ENCODE data around the gene CHKB.
A peak's percentile ranks its signal among the peaks of the same experiment; 100 is the strongest.

Gene CHKB

DNA sequence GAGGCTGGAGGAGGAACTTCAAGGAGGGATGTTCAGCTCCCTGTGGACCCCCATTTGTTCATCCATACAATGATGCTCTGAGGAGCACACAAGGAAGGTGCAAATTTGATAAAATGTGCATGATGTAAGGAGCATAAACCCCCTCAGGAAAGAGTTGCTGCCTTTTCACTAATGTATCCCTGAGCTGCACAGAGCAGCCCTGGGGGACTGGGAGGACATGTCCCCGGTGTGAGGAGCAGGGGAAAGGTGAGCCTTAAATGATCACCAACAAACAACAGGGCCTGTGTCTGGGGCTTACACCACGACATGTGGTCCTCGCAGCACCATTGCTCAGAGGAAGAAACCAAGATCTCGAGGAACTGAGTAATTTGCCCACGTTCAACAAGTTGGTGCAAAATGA lies 14.4 kb upstream of the CHKB start:
- DNase-seq (ENCODE audit: low spot score): no peak

DNA sequence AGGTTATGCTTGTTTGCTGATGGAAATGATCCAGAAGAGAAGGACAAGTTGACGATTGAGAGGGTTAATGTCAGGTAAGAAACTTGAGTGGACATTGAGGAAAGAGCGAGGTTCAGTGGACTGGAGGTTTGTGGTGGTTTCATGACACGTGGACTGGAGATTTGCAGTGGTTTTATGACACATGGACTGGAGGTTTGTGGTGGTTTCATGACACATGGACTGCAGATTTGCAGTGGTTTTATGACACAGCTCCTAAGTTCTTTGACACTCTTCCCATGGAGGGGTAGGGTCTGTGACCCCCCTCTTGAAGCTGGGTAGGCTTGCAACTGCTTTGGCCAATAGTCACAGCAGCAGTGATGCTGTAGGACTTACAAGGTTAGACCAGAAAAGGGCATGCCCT lies 12.5 kb upstream of the CHKB start:
- DNase-seq (ENCODE audit: low spot score): no peak

DNA sequence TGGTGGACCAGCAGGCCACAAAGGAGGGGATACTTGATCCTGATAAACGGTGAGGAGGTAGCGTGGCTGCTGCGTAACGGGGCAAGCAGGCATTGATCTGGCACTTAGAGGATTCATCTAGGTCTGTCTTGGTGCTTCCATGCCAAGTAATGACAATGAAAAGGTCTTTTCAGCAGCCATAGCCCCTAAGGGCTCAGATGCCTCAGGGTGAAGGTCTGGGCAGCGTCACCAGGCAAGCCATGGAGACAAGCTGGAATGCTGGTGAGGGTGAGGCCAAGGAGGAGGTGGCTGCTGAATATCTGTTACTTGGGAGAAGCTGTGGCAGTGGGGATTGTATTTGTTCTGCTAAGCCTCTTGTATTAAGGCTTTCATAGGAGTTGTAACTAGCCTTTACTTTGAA lies 4.8 kb upstream of the CHKB start:
- no peak for DNase-seq (ENCODE audit: low spot score)

DNA sequence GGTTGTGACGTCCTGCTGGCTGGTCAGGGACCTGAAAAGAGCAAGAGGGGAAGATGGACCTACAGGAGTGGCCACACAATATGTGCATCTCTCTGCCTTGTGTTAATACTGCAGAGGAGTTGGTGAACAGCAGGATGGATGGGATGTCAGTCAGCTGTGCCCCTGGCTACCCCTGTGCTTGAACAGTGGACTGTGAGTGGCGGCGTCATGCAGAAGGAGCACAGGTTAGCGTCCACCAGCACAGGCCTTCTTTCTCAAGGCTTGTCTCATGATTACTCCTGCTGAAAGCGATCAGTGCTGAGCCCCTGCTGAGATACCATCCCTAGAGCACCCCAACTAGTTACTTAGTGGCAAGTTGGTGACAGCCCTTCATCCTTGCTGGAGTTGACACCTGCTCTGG lies 3.8 kb upstream of the CHKB start:
- DNase-seq (ENCODE audit: low spot score): no peak

DNA sequence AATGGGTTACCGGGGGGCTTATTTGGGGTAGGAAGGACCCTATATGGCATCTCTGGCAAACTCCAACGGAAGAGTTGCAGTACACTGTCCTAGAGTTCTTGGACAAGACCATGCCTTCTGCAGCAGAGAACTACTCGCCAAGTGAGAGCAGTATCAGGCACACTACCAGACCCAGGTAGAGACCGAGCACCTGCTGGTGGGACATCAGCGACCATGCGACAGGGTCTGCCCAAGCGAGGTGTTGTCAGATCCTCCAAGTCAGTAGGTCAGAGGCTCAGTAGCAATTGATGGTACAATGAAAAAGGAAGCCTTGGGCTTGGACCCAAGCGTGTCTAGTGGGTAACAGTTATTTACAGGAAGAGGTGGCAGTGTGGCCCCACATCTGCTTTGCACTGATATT lies 3.1 kb upstream of the CHKB start:
- no peak for DNase-seq (ENCODE audit: low spot score)

DNA sequence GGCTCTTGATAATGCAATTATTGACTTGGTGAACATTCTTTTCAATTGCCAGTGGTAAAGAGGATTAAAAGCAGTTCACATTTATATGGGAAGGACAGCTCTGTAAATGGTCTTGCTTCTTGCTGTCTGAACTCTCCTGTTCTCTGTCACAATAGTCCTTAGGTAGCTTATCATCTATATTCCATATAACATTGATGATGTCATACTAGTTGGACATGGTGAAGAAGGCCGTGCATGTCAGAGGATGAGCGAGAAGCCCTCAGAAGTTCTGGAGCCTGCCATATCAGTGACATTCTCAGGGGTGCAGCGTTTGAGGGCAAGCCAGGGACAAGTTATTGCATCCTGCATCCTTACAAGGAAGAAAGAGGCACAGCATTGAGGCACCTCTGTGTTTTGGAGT lies 2.6 kb upstream of the CHKB start:
- DNase-seq (ENCODE audit: low spot score): no peak

DNA sequence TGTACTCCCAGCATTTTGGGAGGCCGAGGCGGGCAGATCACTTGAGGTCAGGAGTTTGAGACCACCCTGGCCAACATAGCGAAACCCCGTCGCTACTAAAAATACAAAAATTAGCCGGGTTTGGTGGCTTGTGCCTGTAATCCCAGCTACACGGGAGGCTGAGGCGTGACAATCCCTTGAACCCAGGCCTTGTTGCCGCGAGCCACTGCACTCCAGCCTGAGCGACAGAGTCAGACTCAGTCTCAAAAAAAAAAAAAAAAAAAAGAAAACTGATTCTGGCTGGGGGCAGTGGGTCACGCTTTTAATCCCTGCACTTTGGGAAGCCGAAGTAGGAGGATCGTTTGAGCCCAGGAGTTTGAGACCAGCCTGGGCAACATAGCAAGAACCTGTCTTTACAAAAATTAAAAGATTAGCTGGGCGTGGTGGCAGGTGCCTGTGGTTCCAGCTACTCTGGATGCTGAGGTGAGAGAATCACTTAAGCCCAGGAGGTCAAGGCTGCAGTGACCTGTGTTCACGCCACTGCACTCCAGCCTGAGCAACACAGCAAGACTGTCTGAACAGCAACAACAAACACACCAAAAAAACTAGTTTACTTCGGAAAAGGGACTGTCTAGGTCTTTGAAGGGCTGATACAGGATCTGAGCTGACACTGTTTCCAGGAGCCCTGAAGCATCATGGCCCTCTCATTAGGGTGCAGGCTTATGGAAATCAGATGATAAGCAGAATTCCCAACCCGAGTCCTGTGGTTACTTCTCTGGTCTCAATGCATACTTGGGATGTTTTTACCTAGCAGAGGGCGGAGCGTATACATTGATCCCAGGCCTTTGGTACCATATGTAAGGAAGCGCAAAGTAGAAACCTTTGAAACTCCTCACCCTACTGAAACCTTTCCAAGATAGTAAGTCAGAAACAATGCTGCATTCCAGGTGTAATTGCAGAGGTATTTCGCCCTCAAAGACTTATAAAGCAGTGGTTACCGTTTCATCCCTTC lies 1.8 kb upstream of the CHKB start:
- DNase-seq (ENCODE audit: low spot score): peak; percentile 66

DNA sequence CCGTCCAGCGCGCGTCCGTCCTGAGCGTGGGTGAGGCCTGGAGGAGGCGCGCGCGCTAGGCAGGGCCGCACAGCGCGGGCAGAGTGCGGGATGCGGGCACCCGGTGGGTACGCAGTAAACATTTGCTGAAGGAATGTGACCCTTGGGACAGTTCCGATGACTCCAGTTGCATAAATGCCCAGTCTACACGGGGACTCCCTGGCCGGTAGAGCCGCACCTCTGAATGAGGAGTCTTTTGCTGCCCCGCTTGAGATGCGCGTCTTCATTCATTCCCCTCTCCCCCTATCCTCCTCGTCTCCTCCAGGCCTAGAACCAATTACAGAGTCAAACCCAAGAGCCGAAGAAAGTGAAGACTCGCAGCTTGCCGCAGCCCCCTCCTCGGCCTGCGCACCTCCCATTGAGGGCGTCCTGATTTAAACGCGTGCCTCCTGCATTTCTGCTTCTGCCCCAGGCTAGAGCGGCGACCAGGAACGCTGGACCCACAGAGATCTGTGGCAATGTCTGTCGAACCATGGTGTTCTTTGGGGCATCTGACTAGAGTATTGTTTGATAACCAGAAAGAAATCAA lies 729 bp upstream of the CHKB start:
- DNase-seq (ENCODE audit: low spot score): no peak

DNA sequence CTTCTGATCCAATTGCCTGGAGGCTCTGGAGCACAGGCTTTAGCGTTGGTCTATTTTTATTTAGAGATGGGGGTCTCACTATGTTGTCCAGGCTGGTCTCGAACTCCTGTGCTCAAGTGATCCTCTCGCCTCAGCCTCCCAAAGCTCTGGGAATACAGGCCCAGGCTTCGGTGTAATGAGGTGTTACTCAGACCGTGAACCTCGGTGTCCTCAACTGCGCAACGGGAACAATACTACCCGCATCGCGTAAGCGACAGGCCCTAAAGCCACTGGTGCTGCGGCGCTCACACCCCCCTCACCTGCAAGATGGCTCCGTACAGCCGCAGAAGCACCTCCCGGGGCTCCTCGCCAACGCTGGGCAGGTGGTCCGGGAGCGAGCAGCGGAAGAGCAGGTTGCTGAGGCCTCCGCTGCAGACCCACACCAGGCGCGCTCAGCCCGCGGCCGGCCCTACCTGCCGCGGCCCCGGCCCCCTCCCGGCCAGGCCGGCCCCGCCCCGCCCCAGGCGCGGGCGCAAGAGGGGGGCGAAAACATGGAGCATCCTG lies 628 bp downstream of the CHKB start:
- DNase-seq (ENCODE audit: low spot score): peak; percentile 27

DNA sequence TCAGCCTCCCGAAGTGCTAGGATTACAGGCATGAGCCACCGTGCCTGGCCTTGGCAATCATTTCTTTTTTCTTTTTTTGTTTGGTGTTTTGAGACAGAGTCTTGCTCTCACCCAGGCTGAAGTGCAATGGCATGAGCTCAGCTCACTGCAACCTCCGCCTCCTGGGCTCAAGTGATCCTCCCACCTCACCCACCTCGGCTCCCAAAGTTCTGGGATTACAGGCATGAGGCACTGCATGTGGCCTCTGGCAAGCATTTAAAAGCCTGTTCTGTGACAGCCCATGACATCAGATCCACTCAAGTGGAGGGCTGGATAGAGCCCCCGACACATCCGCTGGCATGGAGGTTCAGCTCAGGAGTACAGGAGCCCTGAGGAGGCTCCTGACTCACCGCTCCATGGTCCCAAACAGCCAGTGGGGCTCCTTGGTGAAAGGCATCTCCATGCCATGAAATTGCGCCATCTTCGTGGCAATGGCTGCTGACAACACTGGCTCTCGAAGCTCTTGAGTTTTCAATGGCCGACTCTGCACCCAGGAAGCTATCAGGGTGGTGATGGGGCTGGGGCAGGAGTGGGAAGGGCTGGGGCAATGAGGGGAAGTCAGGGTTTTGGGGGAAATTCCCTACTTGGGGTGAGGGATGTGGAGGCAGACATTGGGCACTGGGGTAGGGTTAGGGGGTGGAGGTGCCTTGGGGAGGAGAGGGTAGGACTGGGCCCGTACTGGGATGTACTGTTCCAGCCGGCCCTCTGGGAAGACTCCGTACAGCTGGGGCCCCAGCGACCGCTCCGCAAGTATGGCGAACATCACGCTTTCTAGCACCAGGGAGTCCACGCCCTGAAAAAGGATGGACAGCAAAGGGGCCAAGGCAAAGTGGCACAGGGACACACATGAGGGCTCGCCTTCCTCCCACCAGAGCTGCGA lies 1.4 kb downstream of the CHKB start:
- DNase-seq (ENCODE audit: low spot score): no peak

DNA sequence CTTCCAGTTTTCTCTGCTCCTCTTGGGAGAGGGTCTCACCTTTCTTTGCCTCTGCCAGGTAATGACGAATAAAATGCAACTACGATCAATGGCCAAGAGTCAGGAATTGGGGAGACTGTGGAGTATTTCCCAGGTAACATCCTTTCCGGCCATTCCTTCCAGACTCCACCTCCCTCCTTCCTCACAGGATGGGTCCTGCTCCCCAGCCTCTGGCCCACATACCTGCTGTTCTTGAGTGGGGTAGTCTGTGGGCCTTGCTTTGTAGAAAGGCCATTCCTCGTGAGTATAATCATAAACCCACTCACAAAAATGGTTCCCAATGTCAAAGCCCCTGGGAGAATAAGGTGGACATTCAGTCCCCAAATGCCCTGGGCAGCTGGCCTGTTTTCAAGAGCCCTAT lies 2.9 kb downstream of the CHKB start:
- DNase-seq (ENCODE audit: low spot score): no peak

DNA sequence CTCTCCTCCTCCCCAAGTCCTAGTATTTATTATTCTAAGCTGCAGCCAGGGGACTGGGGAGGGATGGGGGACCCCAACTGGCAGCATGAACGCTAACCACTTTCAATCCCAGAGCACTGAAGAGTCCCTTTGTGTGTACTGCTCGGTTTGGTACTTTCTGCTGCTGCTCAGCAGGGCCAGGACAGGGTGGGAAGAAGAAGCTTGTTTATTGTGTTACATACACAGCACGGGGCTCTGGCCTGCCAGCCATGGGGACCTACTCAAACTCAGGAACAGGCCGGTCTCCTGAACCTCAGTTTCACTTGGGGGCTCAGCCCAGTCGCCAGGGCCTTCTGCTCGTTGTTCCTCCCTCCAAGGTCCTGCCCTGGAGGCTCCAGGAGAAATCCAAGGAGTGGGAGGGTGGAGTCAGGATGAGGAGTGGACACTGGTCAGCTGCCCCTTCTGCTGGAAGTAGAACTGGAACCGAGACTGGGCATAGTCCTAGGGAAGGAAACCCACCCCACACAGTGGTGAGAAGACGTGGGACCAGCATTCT lies 3.8 kb downstream of the CHKB start:
- no peak for DNase-seq (ENCODE audit: low spot score)

DNA sequence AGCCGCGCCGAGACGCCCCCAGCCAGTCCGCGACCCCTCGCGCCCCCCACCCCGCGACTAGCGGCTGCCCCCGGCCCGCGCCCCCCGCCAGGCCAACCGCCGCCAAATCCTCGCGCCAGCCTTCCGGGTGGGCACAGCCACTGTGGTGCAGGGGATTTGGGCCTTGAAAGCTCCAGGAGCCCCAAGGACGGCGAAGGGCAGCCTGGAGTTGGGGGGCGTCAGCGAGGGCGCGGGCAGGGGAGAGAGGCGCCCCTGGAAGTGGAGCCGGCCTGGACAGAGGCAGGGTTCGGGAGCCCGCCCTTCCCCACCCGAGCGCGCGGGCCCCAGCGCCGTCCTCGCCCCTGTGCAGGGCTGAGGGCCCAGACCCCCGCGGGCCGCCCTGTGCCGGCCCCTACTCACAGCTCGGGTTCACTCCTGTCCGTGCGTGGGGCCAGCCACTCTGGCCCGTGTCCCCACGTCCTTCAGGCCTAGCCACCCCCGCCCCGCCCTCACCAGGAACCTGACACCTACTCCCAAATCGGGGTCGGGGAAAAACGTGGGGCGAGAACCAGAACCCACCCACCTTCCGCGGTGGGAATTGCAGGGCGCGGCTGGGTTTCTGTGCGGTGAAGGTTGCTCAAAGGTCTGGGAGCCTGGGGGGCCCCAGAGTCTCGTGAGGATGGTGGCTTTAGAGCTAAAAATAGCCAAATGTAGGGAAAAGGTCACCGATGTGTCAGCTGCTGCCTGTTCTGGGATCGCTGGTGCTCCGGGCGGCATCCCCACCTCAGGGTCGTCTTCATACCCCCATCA lies 4.5 kb downstream of the CHKB start, which contains the start of gene CPT1B:
Gene CPT1B (minus strand): TSS at position 441 of the 789 bp plus-strand sequence. CDS start 512 bp downstream, outside the sequence.
- DNase-seq (ENCODE audit: low spot score): no peak

DNA sequence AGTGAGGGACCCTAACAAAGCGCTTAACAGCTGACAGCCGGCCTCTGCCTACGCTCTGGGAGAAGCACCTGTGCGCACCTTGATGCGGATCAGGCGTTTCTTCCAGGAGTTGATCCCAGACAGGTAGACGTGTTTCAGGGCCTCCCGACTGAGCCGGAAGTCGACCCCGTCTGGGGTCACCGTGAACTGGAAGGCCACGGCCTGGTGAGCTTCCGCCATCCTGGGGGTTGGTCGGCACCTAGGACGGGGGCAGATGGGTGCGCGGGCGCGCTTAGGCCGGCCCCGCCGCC lies 5.0 kb downstream of the CHKB start:
- DNase-seq (ENCODE audit: low spot score): no peak

DNA sequence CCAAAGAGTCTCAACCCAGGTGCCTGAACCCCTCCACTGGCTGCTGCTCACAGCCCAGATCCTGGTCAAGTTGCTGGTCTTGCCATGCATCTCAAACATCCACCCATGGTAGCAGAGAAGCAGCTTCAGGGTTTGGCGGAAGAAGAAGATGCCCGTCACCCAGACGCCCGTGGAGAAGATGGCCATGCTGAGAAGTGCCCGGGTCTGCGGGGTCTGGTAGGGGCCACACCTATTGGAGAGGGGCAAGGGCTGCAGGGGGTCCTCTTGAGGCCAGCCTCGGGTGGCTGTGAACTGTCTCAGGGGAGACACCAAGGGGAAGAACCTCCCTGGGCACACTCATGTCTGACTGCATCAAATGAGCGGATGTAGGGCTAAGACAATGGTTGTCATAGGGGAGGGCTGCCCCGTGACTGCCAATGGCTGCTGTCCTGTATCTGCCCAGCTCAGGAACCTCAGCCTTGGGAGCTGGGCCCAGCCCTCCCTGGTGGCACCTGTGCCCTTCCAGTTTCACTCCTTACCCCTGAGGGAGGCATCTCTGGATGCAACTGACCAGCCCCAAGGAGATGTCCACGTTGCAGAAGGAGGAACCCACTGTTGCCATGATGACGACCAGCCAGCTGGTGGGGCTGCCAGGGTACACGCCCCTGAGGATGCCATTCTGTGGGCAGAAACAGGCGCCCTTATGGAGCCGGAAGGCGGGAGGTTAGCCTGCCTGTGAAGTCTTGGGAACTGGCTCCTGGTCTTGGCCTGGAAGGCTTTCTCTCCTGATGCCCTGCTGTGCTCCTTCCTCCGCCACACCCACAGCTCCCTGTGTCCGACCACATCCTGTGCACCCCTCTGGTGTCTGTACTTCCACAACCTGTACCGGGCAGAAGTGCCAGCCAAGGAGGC lies 5.6 kb downstream of the CHKB start:
- no peak for DNase-seq (ENCODE audit: low spot score)

DNA sequence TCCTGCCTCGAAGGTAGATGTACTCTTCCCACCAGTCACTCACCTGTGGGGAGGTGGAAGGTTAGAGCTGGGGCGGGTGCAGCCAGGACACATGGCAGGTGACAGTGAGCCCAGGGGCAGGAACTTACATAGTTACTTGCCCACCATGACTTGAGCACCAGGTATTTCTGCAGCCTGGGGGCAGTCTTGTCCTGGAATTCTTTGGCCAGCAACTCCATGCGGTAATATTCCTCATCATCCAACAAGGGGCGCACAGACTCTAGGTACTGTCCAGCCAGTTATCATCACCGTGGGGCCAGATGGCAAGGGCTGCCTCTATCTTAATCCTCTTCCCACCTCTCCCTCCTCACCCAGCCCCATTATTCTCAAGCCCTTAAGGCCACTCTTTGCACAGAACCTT lies 6.6 kb downstream of the CHKB start:
- peak; percentile 59 for DNase-seq (ENCODE audit: low spot score)

DNA sequence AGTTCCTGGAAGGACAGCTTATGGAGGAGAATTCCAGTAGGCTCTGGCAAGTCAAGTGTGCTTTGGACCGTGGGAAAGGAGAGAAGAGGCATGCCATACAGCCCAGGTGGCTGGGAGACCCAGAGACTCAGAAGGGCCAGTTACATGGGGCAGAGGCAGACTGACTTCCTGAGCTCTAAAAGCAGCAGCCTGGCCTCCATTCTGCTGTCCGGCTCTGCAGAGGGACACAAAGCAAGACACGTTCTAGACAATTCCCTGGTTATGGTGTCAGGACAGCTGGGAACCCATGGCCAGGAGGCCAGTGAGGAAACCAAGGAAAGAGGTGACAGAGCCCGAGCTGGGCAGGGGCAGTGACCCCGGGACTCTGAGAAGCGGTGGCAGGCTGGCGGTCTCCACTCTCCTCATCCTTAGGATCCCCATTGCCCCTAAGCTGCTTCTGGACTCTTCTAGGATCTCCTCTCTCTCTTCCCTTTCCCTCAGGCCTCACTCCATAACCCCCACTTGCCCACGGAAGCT lies 7.2 kb downstream of the CHKB start:
- no peak for DNase-seq (ENCODE audit: low spot score)

DNA sequence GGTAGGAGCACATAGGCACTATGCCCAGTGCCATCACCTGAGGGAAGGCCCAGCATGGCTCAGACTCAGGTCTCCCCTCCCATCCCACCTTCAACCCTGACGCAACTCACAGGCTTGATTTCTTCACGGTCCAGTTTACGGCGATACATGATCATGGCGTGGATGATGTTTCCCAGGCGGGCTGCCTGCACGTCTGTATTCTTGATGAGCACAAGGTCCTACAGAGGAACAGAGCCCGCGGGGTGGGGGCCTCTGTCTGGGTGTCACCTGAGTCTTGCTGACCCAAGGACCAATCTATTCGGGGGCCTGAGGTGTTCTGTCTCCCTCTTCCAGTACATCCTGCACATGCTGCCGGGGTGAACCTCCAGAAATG lies 8.3 kb downstream of the CHKB start:
- DNase-seq (ENCODE audit: low spot score): no peak

DNA sequence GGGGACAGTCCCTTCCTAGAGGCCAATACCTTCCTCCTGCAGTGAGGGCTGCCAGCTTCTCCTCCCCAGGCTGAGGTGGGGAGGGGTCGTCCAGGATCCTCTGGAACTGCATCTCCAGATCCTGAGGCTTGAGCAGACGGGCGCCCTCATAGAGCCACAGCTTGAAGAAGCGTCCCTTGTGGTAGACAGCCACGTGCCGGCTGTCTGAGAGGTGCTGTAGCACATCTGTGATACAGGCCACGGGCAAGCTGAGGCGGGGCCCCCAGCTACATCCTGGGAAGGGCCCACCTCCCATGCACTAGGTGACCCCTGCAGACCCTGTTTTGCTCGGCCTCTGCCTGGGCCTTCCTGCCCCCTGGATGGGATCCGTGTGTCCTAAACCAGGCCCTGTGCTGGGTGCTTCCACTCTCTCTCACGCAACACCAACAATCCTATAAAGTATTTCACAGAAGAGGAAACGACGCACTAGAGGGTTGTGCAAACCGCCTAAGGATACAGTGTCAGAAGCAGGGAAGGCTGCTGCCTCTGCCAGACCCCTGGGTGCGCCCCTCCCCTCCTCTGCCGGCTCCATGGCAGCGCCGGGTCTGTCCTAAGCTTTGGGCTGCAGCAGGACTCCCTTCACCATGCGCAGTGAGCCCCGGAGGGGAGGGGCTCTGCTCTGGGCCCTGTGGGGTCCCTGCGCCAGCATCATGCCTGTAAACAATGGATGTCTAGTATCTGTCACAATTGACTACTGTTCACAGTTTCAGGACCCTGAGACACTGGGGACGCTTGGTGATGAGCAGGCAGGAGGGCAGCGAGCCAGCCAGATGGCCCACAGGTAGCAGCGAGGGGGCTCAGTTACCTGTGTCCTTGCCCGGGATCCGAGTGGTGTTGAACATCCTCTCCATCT lies 8.9 kb downstream of the CHKB start:
- DNase-seq (ENCODE audit: low spot score): no peak

Measured in SW480 (cell line).